Measurements from ENCODE around the gene LGALS12.
A peak's percentile ranks its signal among the peaks of the same experiment; 100 is the strongest.

Gene LGALS12

GRCh38 chr11:63505857-63506528, at the start of gene LGALS12:
Gene LGALS12, plus strand, starts transcription at chr11:63506084. Its CDS starts 375 bp downstream, at chr11:63506459.
- DNase-seq, result no peak

- DNase-seq, result no peak
These were observed 46.3 kb upstream of the LGALS12 start for GRCh38 chr11:63459586-63459985.

- no peak for DNase-seq
These were observed 43.7 kb upstream of the LGALS12 start for GRCh38 chr11:63462137-63462536.

- DNase-seq, result no peak
These were observed 35.6 kb upstream of the LGALS12 start for GRCh38 chr11:63470311-63470710.

- no peak for DNase-seq
These were observed 33.5 kb upstream of the LGALS12 start for GRCh38 chr11:63472372-63472771.

- DNase-seq, result no peak
These were observed 29.3 kb upstream of the LGALS12 start for GRCh38 chr11:63476618-63477017.

GRCh38 chr11:63478896-63479295, 27.0 kb upstream of the LGALS12 start:
- DNase-seq, result peak; percentile 52

- no peak for DNase-seq
These were observed 25.8 kb upstream of the LGALS12 start for GRCh38 chr11:63480039-63480438.

- no peak for DNase-seq
These were observed 20.1 kb upstream of the LGALS12 start for GRCh38 chr11:63485777-63486176.

- no peak for DNase-seq
These were observed 17.1 kb upstream of the LGALS12 start for GRCh38 chr11:63488789-63489188.

GRCh38 chr11:63489879-63490278, 16.0 kb upstream of the LGALS12 start:
- DNase-seq, result no peak

GRCh38 chr11:63490551-63491239, 15.2 kb upstream of the LGALS12 start, which contains the start of gene PLAAT5:
Gene PLAAT5, minus strand, starts transcription at chr11:63491167. Its CDS starts 133 bp downstream, at chr11:63491034.
- DNase-seq, result no peak

GRCh38 chr11:63491240-63491587, 14.7 kb upstream of the LGALS12 start:
- DNase-seq, result no peak

GRCh38 chr11:63491636-63492372, 14.1 kb upstream of the LGALS12 start:
- no peak for DNase-seq

- DNase-seq, result no peak
These were observed 13.4 kb upstream of the LGALS12 start for GRCh38 chr11:63492441-63492840.

- no peak for DNase-seq
These were observed 12.8 kb upstream of the LGALS12 start for GRCh38 chr11:63493127-63493526.

- no peak for DNase-seq
These were observed 10.9 kb upstream of the LGALS12 start for GRCh38 chr11:63494975-63495374.

- DNase-seq, result no peak
These were observed 6.0 kb upstream of the LGALS12 start for GRCh38 chr11:63499874-63500273.

GRCh38 chr11:63501236-63501635, 4.6 kb upstream of the LGALS12 start:
- no peak for DNase-seq

GRCh38 chr11:63502252-63502820, 3.5 kb upstream of the LGALS12 start:
- DNase-seq, result no peak

GRCh38 chr11:63503492-63503891, 2.4 kb upstream of the LGALS12 start:
- no peak for DNase-seq

GRCh38 chr11:63504054-63504453, 1.8 kb upstream of the LGALS12 start:
- DNase-seq, result no peak

- no peak for DNase-seq
These were observed 824 bp upstream of the LGALS12 start for GRCh38 chr11:63504933-63505586.
